KMS-11 (cell line): Measurements from ENCODE around the gene CAMTA1.

Experiments used
- H2AFZ ChIP-seq: fragments of 200-600 bp; sonication (generic); 2 replicates; pipeline ENCODE4 v1.6.1; 2016; ENCODE audit warnings: antibody characterized with exemption, mixed run types, low read depth
- H3K27ac ChIP-seq: fragments of 200-600 bp; sonication (generic); 2 replicates; pipeline ENCODE4 v1.6.1; 2016; ENCODE audit warnings: mild to moderate bottlenecking, mixed run types
- H3K27me3 ChIP-seq: fragments of 200-600 bp; sonication (generic); 2 replicates; pipeline ENCODE4 v1.6.1; 2017; ENCODE audit warnings: mild to moderate bottlenecking, low read depth, mixed run types, moderate library complexity; ENCODE audit not compliant: insufficient read depth
- H3K36me3 ChIP-seq: fragments of 200-600 bp; sonication (generic); 2 replicates; pipeline ENCODE4 v1.6.1; 2017; ENCODE audit warnings: mild to moderate bottlenecking, mixed run types; ENCODE audit not compliant: insufficient read depth
- H3K4me1 ChIP-seq: fragments of 200-600 bp; sonication (generic); 2 replicates; pipeline ENCODE4 v1.6.1; 2016; ENCODE audit warnings: mild to moderate bottlenecking, low read depth, mixed run types; ENCODE audit not compliant: poor library complexity, severe bottlenecking
- H3K4me2 ChIP-seq: fragments of 200-600 bp; sonication (generic); 2 replicates; pipeline ENCODE4 v1.7.0; 2016; ENCODE audit warnings: mild to moderate bottlenecking, mixed run types
- H3K4me3 ChIP-seq: fragments of 200-600 bp; sonication (generic); IDR thresholded peaks from 2 replicates; pipeline ENCODE4 v1.6.1; 2017; ENCODE audit warnings: low read depth, low read length, mixed read lengths; ENCODE audit not compliant: insufficient read depth
- H3K79me2 ChIP-seq: fragments of 200-600 bp; sonication (generic); 2 replicates; pipeline ENCODE4 v1.6.1; 2016; ENCODE audit warnings: low read depth, mixed run types; ENCODE audit not compliant: insufficient read depth
- H3K9ac ChIP-seq: fragments of 200-600 bp; sonication (generic); 2 replicates; pipeline ENCODE4 v1.6.1; 2016; ENCODE audit warnings: mild to moderate bottlenecking, mixed run types
- H4K20me1 ChIP-seq: fragments of 200-600 bp; sonication (generic); 2 replicates; pipeline ENCODE4 v1.6.1; 2016; ENCODE audit warnings: mild to moderate bottlenecking, mixed run types; ENCODE audit not compliant: insufficient read depth
- CTCF ChIP-seq: fragments of 200-600 bp; sonication (generic); conservative IDR thresholded peaks from 2 replicates; pipeline ENCODE4 v1.6.1; 2017; ENCODE audit warnings: low read depth, mild to moderate bottlenecking, antibody characterized with exemption, low read length, moderate library complexity, mixed read lengths

CAMTA1 gene

DNA sequence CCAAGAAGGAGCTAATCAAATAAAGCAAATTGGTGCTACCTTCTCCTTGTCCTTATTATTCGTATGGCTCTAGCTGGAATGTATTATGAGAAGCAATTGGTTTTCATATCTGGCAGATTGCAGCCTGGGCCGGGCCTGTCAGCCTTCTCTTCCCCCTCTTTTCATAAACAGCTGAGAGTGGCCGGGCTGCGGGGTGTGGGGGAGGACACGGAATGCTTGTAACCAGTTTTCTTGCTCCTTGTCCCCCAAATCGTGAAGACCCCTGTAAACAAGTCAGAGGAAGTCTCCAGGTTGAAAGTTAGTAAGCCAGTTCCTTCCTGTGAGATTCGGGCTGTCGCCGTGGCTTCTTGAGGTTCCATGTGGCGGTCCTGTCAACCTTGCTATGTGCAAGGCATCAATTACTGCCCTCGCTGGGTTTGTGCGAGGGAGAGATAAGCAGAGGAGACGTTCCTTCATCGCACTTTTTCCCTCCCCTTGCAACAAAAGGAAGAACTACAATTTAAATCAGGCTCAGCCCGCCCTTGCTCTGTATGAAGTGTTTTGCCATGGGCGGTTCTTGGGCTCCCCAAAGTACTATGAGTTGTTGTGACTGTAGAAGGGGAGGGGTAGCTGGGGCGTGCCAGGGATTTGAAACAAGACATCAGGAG is 450.7 kb downstream of the CAMTA1 start:
- H3K79me2 ChIP-seq, result no peaks in the 10 kb centered on the region
- H3K27me3 ChIP-seq, result peaks cover 30% of the 10 kb centered on the region
- H3K27ac ChIP-seq, result no peak overlapping the region
- no peaks in the 10 kb centered on the region for H3K36me3 ChIP-seq
- TF ChIP-seq CTCF, result no peak
- no peaks in the 10 kb centered on the region for H4K20me1 ChIP-seq
- H2AFZ ChIP-seq, result no peak overlapping the region
- H3K9ac ChIP-seq, result no peak overlapping the region
- H3K4me1 ChIP-seq, result no peaks in the 10 kb centered on the region
- no peak overlapping the region for H3K4me3 ChIP-seq
- H3K4me2 ChIP-seq, result no peak overlapping the region

DNA sequence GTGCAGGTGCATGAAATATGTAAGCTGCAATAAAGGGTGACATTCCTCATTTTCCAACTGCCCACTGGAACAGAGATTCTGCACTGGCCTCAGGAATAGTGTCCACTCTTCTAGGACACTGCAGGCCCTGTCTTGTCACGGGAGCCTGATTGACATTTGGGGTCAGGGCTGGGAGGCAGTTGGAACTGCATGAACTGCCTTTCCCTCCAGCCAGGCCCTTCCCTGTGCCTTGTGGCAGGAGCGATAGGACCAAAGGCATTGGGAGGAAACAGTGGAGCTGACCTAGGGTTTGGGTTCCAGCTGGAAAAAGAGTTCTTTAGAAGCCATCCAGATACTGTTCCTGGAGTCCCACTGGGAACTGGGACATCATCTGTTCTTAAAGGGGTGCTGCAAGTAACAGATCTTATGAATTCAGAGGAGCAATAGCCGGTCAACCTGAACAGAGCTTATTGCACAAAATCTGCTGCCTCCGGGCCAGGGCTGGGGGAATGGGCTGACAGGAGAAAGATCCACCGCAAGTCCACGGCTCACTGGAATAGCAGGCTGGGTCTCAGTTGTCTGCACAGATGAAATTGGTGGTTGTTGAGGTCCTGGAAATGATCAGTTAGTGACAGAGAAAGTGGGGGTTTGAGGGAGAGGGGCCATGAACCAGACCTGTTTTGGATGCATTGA is 451.7 kb downstream of the CAMTA1 start:
- no peaks in the 10 kb centered on the region for H3K36me3 ChIP-seq

DNA sequence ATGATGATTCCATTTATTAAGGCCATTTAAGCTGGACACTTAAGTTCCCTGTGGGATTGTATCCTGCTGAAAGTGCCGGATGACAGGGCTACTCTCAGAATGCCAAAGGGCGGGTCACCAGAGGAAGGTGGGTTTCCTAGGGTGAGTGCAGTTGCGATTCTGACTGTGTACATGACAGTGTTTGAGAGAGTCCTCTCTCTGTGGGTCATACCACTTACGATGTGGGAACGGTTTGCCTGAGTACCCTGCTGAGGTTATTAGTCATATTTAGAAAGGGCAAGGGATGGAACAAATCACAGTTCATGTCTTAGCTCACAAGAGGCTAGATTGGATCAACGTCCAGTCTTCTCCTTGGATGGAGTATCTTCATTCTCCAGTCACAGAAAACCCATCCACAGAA is 461.9 kb downstream of the CAMTA1 start:
- no peak overlapping the region for H3K9ac ChIP-seq
- no peaks in the 10 kb centered on the region for H3K36me3 ChIP-seq
- no peak overlapping the region for H3K4me2 ChIP-seq
- no peaks in the 10 kb centered on the region for H4K20me1 ChIP-seq
- H3K4me3 ChIP-seq, result no peak overlapping the region
- TF ChIP-seq CTCF, result no peak
- H3K4me1 ChIP-seq, result no peaks in the 10 kb centered on the region
- H2AFZ ChIP-seq, result no peak overlapping the region
- no peaks in the 10 kb centered on the region for H3K79me2 ChIP-seq
- peaks cover 20% of the 10 kb centered on the region; the same call in 1 of the 2 replicates for H3K27me3 ChIP-seq
- H3K27ac ChIP-seq, result no peak overlapping the region

More for the DNA sequence above, 451.7 kb downstream of the CAMTA1 start:
- H3K4me2 ChIP-seq, result no peak overlapping the region
- no peaks in the 10 kb centered on the region for H3K4me1 ChIP-seq
- TF ChIP-seq CTCF, result no peak
- H2AFZ ChIP-seq, result no peak overlapping the region
- no peak overlapping the region for H3K9ac ChIP-seq
- H3K27ac ChIP-seq, result no peak overlapping the region
- peaks cover 26% of the 10 kb centered on the region for H3K27me3 ChIP-seq
- H3K4me3 ChIP-seq, result no peak overlapping the region
- no peaks in the 10 kb centered on the region for H4K20me1 ChIP-seq
- H3K79me2 ChIP-seq, result no peaks in the 10 kb centered on the region

GRCh38 chr1:7247791-7248548 is 462.7 kb downstream of the CAMTA1 start:
- H3K4me2 ChIP-seq, result peak overlapping the region; percentile 13; the same call in 1 of the 2 replicates
- no peaks in the 10 kb centered on the region for H3K4me1 ChIP-seq
- no peak overlapping the region for H3K9ac ChIP-seq
- no peak overlapping the region for H3K4me3 ChIP-seq
- no peaks in the 10 kb centered on the region for H4K20me1 ChIP-seq
- no peak overlapping the region for H3K27ac ChIP-seq
- H2AFZ ChIP-seq, result no peak overlapping the region
- no peak for TF ChIP-seq CTCF
- no peaks in the 10 kb centered on the region for H3K36me3 ChIP-seq
- peaks cover 24% of the 10 kb centered on the region; the same call in 1 of the 2 replicates for H3K27me3 ChIP-seq
- H3K79me2 ChIP-seq, result no peaks in the 10 kb centered on the region
